Stomach (tissue), 9 donors: ENCODE results near the gene OTUD5. TPM values are rescaled to one million over a fixed set of nuclear protein-coding genes. Genes with fewer than 3 reads are reported as not detected.
A peak's percentile ranks its signal among the peaks of the same experiment; 100 is the strongest.

Experiments
- DNase-seq, 2 donors: peaks; one replicate each; pipeline versions ENCODE4 v3.0.0 to v3.0.0-alpha.2; 2013 to 2019
- H3K27ac ChIP-seq, 5 donors: fragments of 200-600 bp in 4 of 5; sonication (generic) in 4 of 5; one replicate each; pipeline ENCODE4 v1.5.1; 2013 to 2019; ENCODE audit warnings: mild to moderate bottlenecking in 1 of 5, moderate library complexity in 1 of 5
- H3K27me3 ChIP-seq, 3 donors: fragments of 200-600 bp; sonication (generic); one replicate each; pipeline ENCODE4 v1.5.1; 2017 to 2019; ENCODE audit warnings: mixed run types in 1 of 3
- H3K36me3 ChIP-seq, 4 donors: fragments of 200-600 bp; sonication (generic); 1 replicate in 3 of 4; 2 replicates in 1 of 4; pipeline ENCODE4 v1.5.1; 2016 to 2019
- H3K4me1 ChIP-seq, 4 donors: fragments of 200-600 bp; sonication (generic); one replicate each; pipeline ENCODE4 v1.5.1; 2016 to 2019
- H3K4me3 ChIP-seq, 4 donors: fragments of 200-600 bp; sonication (generic) in 3 of 4; one replicate each; pipeline ENCODE4 v1.5.1; 2016 to 2019; ENCODE audit warnings: mild to moderate bottlenecking in 1 of 4
- H3K9me3 ChIP-seq, 4 donors: fragments of 200-600 bp; sonication (generic); one replicate each; pipeline ENCODE4 v1.5.1; 2016 to 2019
- EP300 ChIP-seq: sonication (generic); formaldehyde crosslinking; IDR thresholded peaks from one replicate; pipeline ENCODE4 v1.6.1; 2017; ENCODE audit warnings: antibody characterized with exemption
- POLR2A ChIP-seq, 4 donors: fragments of 450-650 bp; IDR thresholded peaks; one replicate each; pipeline ENCODE4 v1.6.1; 2016; ENCODE audit warnings: antibody characterized with exemption in 4 of 4, control low read depth in 2 of 4, mild to moderate bottlenecking in 1 of 4, moderate library complexity in 1 of 4
- POLR2AphosphoS5 ChIP-seq, 3 donors: sonication (generic); formaldehyde crosslinking; IDR thresholded peaks; one replicate each; pipeline ENCODE4 v1.6.1; 2016; ENCODE audit warnings: antibody characterized with exemption in 3 of 3
- WGBS, 5 donors: extraction: QIAGEN DNeasy Blood & Tissue Kit in 3 of 5; methylation state at CpG; one replicate each; pipeline versions ENCODE4 v1.1.5 to v1.1.7; 2013 to 2018; 5-methylcytosine and 5-hydroxymethylcytosine counted together
- intact Hi-C: fragments of 100-400 bp; cut with DNase I; formaldehyde crosslinking; loops from one replicate; pipeline ENCODE4 v1.15.1; 2023; ENCODE audit warnings: low total_unique reads
- polyA plus RNA-seq, 3 donors: library from polyadenylated mRNA; stranded (reverse); fragments of 200-250 nt; gene quantifications; one replicate each; pipeline ENCODE4 v1.2.3, GENCODE V29; 2013
- total RNA-seq, 5 donors: library from RNA; depleted of rRNA; stranded (reverse); fragments of >200 nt; gene quantifications; one replicate each; pipeline versions ENCODE4 v1.1.0 to v1.2.3, GENCODE V29; 2014 to 2016
- TF ChIP-seq, protein P1 (sequence below), 7 experiments: fragments of 450-650 bp in 4 of 7; fragments of 200-600 bp in 3 of 7; sonication (generic) in 3 of 7; IDR thresholded peaks; one replicate each; pipeline ENCODE4 v1.5.1; 2016 to 2019; ENCODE audit warnings: antibody characterized with exemption in 7 of 7, control low read depth in 2 of 7, mild to moderate bottlenecking in 1 of 7
- donor health status: healthy with polysubstance abuse.
- donor health status: Bipolar disorder and iron deficiency.
- donor health status: healthy.

The OTUD5 gene
- total and polyA plus RNA-seq, 8 donors, result 16.1 to 163 (median 22.8) TPM

DNA sequence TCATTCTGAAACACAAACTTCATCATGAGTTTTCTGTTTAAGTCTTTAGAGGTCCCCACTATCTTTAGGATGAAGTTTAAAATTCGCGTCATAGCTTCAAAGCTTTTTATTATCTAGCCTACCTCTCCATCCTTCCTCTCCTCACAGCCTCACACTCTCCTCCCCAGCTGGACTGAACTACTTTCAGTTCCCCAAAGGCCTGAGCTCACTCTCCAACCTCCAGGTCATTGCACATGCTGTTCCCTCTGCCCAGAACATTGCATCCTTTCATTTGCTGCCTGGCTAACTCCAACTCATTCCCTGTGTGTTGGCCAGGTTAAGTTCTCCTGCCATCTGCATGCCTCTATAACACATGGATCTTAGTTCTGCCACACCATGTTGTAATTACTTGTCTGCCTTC lies 2.9 kb upstream of the OTUD5 start:
- Histone ChIP-seq H3K27me3 (no peaks in the 10 kb centered on the region), H3K4me3 (no peak overlapping the region), H3K27ac (peak overlapping the region in 3 of 5 donors; percentile 93 to 94 (median 93)), H3K4me1 (peaks cover 0 to 29% (median 16%) of the 10 kb centered on the region in 4 donors), H3K36me3 (peaks cover 0 to 7% (median 3%) of the 10 kb centered on the region in 4 donors), H3K9me3 (no peaks in the 10 kb centered on the region)
- intact Hi-C loops, result no loop called here
- TF ChIP-seq, protein P1, sequence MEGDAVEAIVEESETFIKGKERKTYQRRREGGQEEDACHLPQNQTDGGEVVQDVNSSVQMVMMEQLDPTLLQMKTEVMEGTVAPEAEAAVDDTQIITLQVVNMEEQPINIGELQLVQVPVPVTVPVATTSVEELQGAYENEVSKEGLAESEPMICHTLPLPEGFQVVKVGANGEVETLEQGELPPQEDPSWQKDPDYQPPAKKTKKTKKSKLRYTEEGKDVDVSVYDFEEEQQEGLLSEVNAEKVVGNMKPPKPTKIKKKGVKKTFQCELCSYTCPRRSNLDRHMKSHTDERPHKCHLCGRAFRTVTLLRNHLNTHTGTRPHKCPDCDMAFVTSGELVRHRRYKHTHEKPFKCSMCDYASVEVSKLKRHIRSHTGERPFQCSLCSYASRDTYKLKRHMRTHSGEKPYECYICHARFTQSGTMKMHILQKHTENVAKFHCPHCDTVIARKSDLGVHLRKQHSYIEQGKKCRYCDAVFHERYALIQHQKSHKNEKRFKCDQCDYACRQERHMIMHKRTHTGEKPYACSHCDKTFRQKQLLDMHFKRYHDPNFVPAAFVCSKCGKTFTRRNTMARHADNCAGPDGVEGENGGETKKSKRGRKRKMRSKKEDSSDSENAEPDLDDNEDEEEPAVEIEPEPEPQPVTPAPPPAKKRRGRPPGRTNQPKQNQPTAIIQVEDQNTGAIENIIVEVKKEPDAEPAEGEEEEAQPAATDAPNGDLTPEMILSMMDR (IDR thresholded peaks at IDR 0.05), result no peak
- TF ChIP-seq POLR2AphosphoS5 (IDR thresholded peaks at IDR 0.05), result no peak
- no peak for TF ChIP-seq EP300
- TF ChIP-seq POLR2A (IDR thresholded peaks at IDR 0.05), result no peak
- no peak for DNase-seq
- WGBS, 5 donors, result 87 to 100% (median 92%) methylated on average over 2 of the region's 2 CpGs

DNA sequence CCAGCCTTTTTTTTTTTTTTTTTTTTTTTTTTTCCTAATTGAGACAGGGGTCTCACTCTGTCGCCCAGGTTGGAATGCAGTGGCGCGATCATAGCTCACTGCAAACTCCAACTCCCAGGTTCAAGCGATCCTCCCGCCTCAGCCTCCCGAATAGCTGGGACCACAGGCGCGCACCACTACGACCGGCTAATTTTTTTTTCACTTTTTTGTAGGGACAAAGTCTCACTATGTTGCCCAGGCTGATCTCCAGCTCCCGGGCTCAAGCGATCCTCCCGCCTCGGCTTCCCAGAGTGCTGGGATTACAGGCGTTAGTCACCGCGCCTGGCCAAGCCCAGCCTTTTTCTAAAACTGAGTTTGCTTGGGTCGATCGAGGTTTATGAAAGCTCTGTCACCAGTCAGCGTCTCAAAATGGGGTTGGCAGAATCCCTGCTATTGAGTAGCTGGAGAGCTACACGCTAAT lies 1.3 kb upstream of the OTUD5 start:
- TF ChIP-seq, protein P1 (IDR thresholded peaks at IDR 0.05), result no peak
- TF ChIP-seq POLR2AphosphoS5 (IDR thresholded peaks at IDR 0.05) (no peak), EP300 (no peak), POLR2A (IDR thresholded peaks at IDR 0.05) (no peak)
- Histone ChIP-seq H3K27ac (peak overlapping the region; percentile 83 to 94 (median 93)), H3K27me3 (no peaks in the 10 kb centered on the region), H3K36me3 (peaks cover 0 to 17% (median 8%) of the 10 kb centered on the region in 4 donors), H3K4me3 (peak overlapping the region; percentile 30 to 77 (median 60)), H3K4me1 (peaks cover 0 to 46% (median 29%) of the 10 kb centered on the region in 4 donors), H3K9me3 (no peaks in the 10 kb centered on the region)
- peak; percentile 32 to 67 for DNase-seq
- 0 to 46% (median 7%) methylated on average over 9 to 21 of the region's 21 CpGs for WGBS, 5 donors
- intact Hi-C loops, result no loop called here

GRCh38 chrX:48957827-48958634 lies 624 bp upstream of the OTUD5 start:
- peak overlapping the region; percentile 59 to 77 (median 68) for H3K4me3 ChIP-seq
- DNase-seq, result peak; percentile 95 to 98
- peak overlapping the region; percentile 92 to 97 (median 93) for H3K27ac ChIP-seq
- peaks cover 0 to 17% (median 8%) of the 10 kb centered on the region in 4 donors for H3K36me3 ChIP-seq
- TF ChIP-seq, protein P1 (IDR thresholded peaks at IDR 0.05), result no peak
- TF ChIP-seq EP300 (peak; percentile 36), POLR2A (IDR thresholded peaks at IDR 0.05) (peak in 1 of 4 donors; percentile 42), POLR2AphosphoS5 (IDR thresholded peaks at IDR 0.05) (peak in 2 of 3 donors; percentile 78 to 80)
- no peaks in the 10 kb centered on the region for H3K27me3 ChIP-seq
- peaks cover 0 to 52% (median 34%) of the 10 kb centered on the region in 4 donors for H3K4me1 ChIP-seq
- H3K9me3 ChIP-seq, result no peaks in the 10 kb centered on the region
- WGBS, 5 donors, result 0 to 43% (median 8%) methylated on average over 50 to 65 of the region's 66 CpGs
- intact Hi-C loops, result no loop called here

DNA sequence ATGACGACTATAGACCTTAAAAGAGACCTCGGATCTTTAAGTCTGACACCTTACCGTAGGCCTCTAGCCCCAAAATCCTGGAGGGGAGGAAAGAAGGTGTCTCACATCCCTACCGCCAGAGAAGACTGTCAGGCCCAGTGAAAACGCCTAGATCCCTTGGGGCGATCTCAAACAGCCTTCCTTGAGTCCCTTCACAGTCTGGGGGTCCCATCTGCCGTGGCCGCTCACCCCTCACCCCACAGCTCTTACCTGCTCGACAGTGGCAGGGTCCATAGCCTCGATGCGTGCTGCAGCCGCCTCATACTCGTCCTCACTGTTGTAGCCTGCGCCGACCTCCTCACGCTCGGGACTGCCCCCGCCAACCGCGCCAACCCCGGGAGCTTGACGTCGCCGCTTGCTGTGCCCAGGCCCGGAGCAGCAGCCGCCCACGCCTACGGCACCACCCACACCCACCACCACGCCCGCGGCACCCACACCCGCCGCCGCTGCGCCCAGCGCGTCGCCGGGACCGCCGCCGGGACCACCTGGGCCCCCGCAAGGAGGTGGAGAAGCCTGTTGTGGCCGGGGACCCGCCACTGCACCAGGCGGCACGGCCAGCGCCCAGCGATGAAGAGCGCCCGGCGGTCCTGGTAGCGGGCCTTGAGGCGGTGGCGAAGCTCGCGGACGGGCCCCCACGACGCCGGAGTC lies 536 bp downstream of the OTUD5 start:
- H3K27ac ChIP-seq, result peak overlapping the region; percentile 92 to 97 (median 93)
- H3K4me1 ChIP-seq, result peaks cover 0 to 58% (median 39%) of the 10 kb centered on the region in 4 donors
- H3K27me3 ChIP-seq, result no peaks in the 10 kb centered on the region
- H3K9me3 ChIP-seq, result no peaks in the 10 kb centered on the region
- 1 to 44% (median 7%) methylated on average over 19 to 60 of the region's 61 CpGs for WGBS, 5 donors
- intact Hi-C loops, result no loop called here
- TF ChIP-seq EP300 (no peak), POLR2A (IDR thresholded peaks at IDR 0.05) (no peak), POLR2AphosphoS5 (IDR thresholded peaks at IDR 0.05) (no peak)
- TF ChIP-seq, protein P1 (IDR thresholded peaks at IDR 0.05), result no peak
- peak; percentile 41 to 63 for DNase-seq
- H3K4me3 ChIP-seq, result peak overlapping the region; percentile 59 to 77 (median 68)
- H3K36me3 ChIP-seq, result peaks cover 0 to 17% (median 8%) of the 10 kb centered on the region in 4 donors
